GM13977 (cell line): ENCODE results near the gene PJVK.

Experiments used
- DNase-seq: peaks from one replicate; pipeline ENCODE4 v3.0.0; 2012; ENCODE audit warnings: low spot score
- CTCF ChIP-seq: IDR thresholded peaks from 2 replicates; pipeline ENCODE4 v1.5.1; 2012; ENCODE audit warnings: mild to moderate bottlenecking, control low read depth; ENCODE audit not compliant: insufficient read depth; ENCODE audit errors: extremely low read depth, missing control alignments
- in situ Hi-C: fragments of 300-500 bp; cut with MboI; formaldehyde crosslinking; loops from one replicate; pipeline ENCODE4 v1.12.0; 2022; ENCODE audit warnings: low sequenced_read_pairs, low pct_unique_long_range_greater_than_20kb, mixed read lengths, inconsistent platforms; ENCODE audit not compliant: unreplicated experiment

The PJVK gene

GRCh38 chr2:178506949-178507348 lies 55.8 kb downstream of the PJVK start:
- in situ Hi-C loops = no loop called here
- no peak for DNase-seq
- TF ChIP-seq CTCF = no peak

GRCh38 chr2:178508646-178509045 lies 57.5 kb downstream of the PJVK start:
- TF ChIP-seq CTCF = no peak
- in situ Hi-C loops = no loop called here
- no peak for DNase-seq

- in situ Hi-C loops = no loop called here
- TF ChIP-seq CTCF = no peak
- no peak for DNase-seq
These were observed 59.2 kb downstream of the PJVK start for GRCh38 chr2:178510384-178510783.
